8988T (cell line): ENCODE measurements around the gene PDZD11.
"Not testable (repeated sequence)": the region's sequence is repeated elsewhere in the genome, so short reads cannot be mapped to it uniquely, and the experiment has no call there.

Experiments used
- DNase-seq: peaks from one replicate; pipeline ENCODE4 v3.0.0; 2011

Gene PDZD11

GRCh38 chrX:70289793-70290770, at the start of gene PDZD11, which contains the start of gene KIF4A:
Gene PDZD11, minus strand, starts transcription at chrX:70289927. Its CDS starts 586 bp downstream, at chrX:70289341.
Gene KIF4A, plus strand, starts transcription at chrX:70290104. Its CDS starts 355 bp downstream, at chrX:70290459.
- DNase-seq: peak; percentile 63

DNA sequence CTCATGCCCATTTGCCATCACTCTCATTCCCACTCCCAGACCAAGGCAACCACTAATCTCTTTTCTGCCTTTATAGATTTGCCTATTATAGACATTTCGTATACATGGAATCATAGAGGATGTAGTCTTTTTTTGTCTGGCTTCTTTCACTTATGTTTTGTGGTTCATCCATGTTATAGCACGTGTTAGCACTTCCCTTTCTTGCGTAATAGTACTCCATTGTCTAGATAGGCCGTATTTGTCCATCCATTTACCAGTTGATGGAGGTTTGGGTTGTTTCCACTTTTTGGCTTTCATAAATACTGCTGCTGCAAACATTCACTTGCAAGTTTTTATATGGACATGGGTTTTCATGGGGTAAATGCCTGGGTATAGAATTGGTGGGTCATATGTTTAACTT, 48.6 kb upstream of the PDZD11 start:
- DNase-seq: no peak

- no peak for DNase-seq
These were observed 47.0 kb upstream of the PDZD11 start for GRCh38 chrX:70336767-70337166.

- DNase-seq: no peak
These were observed 42.9 kb upstream of the PDZD11 start for GRCh38 chrX:70332600-70332999.

DNA sequence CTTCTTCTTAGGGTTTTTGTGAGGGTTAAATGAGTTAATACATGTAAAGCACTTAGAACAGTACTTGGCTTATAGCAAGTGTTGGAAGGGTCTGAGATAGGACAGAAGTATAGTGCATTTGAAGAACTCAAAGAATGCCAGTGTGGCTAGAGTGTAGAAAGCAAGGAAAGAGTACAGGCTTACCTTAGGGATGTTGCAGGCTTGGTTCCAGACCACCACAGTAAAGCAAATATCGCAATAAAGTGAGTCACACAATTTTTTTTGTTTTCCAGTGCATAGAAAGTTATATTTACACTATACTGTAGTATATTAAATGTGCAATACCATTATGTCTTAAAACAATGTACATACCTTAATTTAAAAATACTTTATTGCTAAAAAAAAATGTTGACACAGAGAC, 41.4 kb upstream of the PDZD11 start:
- DNase-seq: no peak

GRCh38 chrX:70324326-70324725, 34.6 kb upstream of the PDZD11 start:
- no peak for DNase-seq

DNA sequence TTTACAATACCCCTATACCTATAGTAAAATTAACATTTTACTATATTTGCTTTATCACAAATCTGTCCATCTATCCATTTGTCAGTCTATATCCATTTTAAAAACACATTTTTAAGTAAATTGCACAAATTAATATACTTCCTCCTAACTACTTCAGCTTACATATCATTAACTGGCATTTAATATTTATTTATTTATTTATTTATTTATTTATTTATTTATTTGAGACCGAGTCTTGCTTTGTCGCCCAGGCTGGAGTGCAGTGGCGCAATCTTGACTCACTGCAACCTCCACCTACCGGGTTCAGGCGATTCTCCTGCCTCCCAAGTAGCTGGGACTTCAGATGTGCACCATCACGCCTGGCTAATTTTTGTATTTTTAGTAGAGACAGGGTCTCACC, 33.9 kb upstream of the PDZD11 start:
- DNase-seq: not testable (repeated sequence)

DNA sequence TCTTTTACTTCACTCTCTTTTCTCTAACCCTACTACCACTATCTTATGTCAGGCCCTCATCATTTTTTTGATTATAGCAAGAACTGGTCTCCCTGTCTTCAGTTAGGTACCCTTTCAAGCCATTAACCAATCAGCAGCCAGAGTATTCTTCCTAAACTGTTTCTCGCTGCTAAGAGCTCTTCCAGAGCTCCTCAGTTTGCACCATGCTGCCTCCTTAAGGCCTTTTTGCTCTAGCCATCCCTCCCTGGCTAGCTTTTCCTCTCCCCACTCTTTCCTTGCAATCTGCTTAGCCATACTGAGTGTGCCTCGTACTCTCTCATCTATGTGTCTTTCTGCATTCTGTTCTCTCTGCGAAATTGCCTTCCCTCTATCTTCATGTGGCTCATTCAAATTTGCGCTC, 33.1 kb upstream of the PDZD11 start:
- no peak for DNase-seq

DNA sequence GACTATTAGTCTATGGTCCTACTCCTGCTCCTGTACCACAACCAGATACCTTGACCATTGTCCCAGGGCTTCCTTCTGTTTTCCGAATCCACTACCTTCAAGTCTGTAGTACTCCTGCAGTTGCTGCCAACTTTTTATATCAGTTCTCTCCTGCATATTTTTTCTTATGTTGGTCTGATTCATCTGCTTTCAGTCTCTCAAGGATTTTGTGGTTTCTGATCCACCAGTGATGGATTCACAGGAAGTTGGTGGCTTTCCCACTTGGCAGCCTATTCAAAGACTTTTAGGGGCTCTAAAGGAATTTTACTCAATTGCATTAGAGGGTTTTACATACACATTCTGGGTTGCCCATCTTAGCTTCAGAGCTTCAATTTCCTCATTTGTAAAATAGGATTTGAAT, 23.8 kb upstream of the PDZD11 start:
- DNase-seq: no peak

- DNase-seq: no peak
These were observed 12.0 kb upstream of the PDZD11 start for GRCh38 chrX:70301716-70302115.

DNA sequence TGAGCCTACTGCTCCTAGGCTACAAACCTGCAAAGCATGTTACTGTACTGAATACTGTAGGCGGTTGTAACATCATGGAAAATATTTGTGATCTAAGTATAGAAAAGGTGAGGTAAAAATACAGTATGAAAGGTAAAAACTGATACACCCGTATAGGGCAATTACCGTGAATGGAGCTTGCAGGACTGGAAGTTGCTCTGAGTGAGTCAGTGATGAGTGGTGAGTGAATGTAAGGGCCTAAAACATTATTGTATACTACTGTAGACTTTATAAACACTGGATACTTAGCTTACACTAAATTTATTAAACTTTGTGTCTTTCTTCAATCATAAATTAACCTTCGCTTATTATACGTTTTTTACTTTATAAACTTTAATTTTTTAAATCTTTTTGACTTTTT, 3.9 kb upstream of the PDZD11 start:
- DNase-seq: no peak

DNA sequence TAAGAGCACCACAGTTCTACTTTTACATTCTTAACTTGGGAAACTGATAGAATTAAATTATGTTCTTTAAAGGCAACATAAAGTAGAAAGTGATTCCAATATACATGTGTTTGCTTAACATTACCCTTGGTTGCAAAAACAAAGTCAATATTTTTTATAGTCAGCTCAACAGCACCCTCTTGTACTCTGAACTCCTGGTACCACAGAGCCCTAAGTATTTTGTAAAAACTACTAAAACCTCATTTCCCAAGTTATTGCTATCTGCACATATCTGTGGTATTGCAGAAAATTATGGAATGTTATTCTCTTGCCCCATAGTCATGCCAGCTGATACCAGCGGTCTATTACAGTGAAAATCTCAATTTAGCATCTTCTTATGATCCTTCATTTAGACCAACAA, 3.1 kb upstream of the PDZD11 start:
- DNase-seq: no peak

- no peak for DNase-seq
These were observed 447 bp downstream of the PDZD11 start for GRCh38 chrX:70289168-70289792.

GRCh38 chrX:70281951-70282350, 7.8 kb downstream of the PDZD11 start, which contains the start of gene RAB41:
Gene RAB41, plus strand, starts transcription at chrX:70282172. Its CDS starts 46 bp downstream, at chrX:70282218.
- no peak for DNase-seq

DNA sequence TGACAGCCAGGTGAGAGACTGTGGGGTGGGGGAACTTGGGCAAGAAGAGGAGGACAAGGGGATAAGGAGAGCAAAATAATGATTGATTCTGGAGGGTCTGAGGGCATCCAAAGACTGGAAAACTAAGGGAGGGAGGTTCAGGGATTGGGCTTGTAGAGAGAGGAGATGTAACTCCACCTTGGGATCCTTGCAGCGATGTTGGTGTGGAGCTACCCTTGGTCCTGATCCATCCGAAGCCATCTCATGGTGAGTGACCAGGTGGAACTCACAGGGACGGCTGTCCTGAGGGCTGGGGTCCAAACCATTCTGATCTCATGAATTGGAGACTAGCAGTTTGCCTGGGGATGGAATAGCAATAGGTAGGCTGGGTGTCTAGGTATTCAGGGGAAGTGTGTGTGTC, 9.2 kb downstream of the PDZD11 start:
- no peak for DNase-seq

GRCh38 chrX:70279081-70279480, 10.6 kb downstream of the PDZD11 start:
- no peak for DNase-seq

- not testable (repeated sequence) for DNase-seq
These were observed 15.7 kb downstream of the PDZD11 start for GRCh38 chrX:70274029-70274428.

- no peak for DNase-seq
These were observed 21.7 kb downstream of the PDZD11 start, which contains the start of gene ARR3 for GRCh38 chrX:70268034-70268433. Gene ARR3, plus strand, starts transcription at chrX:70268334. Its CDS starts 1,052 bp downstream, at chrX:70269386.

DNA sequence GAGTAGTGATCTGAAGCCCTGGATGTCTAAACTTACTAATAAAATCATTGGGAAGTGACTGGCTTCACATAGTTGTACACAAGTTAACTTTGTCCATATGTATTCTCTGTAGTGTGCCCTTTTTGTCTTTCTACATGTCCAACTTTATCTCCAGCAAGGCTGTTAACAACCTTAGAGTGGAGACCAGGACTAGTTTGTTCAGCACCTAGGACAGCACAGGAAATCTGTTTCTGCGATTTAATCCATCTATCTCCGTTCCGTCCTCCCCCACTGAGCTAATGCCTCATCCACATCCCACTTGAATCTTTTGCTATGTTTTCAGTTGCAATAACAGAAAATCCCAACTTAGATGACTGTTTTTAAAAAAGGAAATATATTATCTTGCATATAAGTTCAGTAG, 24.9 kb downstream of the PDZD11 start:
- no peak for DNase-seq

- DNase-seq: no peak
These were observed 26.7 kb downstream of the PDZD11 start for GRCh38 chrX:70262952-70263567.

- DNase-seq: no peak
These were observed 29.6 kb downstream of the PDZD11 start, which contains the start of gene P2RY4 for GRCh38 chrX:70260104-70260503. Gene P2RY4, minus strand, starts transcription at chrX:70260204. Its CDS starts 580 bp downstream, at chrX:70259624.

GRCh38 chrX:70257423-70258288, 32.1 kb downstream of the PDZD11 start:
- DNase-seq: no peak
